Spleen (tissue), 7 donors: ENCODE data around the gene AFAP1.

ENCODE experiments used
- POLR2A ChIP-seq, 3 donors: fragments of 450-650 bp; IDR thresholded peaks; one replicate each; pipeline ENCODE4 v1.5.1; 2017; ENCODE audit warnings: antibody characterized with exemption in 3 of 3, mild to moderate bottlenecking in 1 of 3
- TF ChIP-seq, protein P1 (sequence below), 11 experiments: fragments of 200-600 bp in 7 of 11; fragments of 450-650 bp in 4 of 11; sonication (generic) in 4 of 11; IDR thresholded peaks in 8 of 11; conservative IDR thresholded peaks in 3 of 11; 1 replicate in 7 of 11; 2 replicates in 4 of 11; pipeline versions ENCODE4 v1.4.0 to v1.8.0; 2016 to 2021; ENCODE audit warnings: antibody characterized with exemption in 11 of 11, inconsistent platforms in 4 of 11, mild to moderate bottlenecking in 1 of 11
- donor health status: DM: no; HTN: no; CAD: no; lungs with moderate emphysema.
- donor health status: DM: no; HTN: no; CAD: no.
- donor health status: DM: no; HTN: no; CAD: no.

DNA sequence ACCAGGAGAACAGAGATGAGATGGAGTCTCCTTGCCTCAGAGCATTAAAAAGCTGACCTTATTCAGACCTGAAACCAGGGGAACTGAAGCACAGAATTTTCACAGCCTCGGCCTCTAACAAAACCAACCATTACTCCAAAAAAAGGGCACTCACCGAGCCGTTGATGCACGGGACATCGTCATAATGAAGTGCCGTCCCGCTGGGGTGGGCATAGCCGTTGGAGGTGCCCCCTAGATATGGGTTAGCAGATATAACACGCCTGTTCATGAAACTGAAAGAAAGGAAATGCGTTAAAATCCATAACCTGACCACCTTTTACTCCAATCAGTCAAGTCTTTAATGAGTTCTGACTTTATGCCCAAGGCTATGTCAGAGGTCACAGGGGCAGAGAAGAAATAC, 153.6 kb downstream of the AFAP1 start:
- TF ChIP-seq POLR2A (IDR thresholded peaks at IDR 0.05), result no peak
- TF ChIP-seq, protein P1, sequence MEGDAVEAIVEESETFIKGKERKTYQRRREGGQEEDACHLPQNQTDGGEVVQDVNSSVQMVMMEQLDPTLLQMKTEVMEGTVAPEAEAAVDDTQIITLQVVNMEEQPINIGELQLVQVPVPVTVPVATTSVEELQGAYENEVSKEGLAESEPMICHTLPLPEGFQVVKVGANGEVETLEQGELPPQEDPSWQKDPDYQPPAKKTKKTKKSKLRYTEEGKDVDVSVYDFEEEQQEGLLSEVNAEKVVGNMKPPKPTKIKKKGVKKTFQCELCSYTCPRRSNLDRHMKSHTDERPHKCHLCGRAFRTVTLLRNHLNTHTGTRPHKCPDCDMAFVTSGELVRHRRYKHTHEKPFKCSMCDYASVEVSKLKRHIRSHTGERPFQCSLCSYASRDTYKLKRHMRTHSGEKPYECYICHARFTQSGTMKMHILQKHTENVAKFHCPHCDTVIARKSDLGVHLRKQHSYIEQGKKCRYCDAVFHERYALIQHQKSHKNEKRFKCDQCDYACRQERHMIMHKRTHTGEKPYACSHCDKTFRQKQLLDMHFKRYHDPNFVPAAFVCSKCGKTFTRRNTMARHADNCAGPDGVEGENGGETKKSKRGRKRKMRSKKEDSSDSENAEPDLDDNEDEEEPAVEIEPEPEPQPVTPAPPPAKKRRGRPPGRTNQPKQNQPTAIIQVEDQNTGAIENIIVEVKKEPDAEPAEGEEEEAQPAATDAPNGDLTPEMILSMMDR (IDR thresholded peaks at IDR 0.05 in 8 of 11, conservative IDR thresholded peaks at IDR 0.05 in 3 of 11), result no peak
